NCI-H2171 treated with DMSO at 0.1 percent for 48 hours (cell line): ENCODE data around the gene GRIK1.

ENCODE experiments used
- DNase-seq: peaks from one replicate; lab custom pipeline; 2025; lab: John Stamatoyannopoulos, UW

Gene GRIK1

DNA sequence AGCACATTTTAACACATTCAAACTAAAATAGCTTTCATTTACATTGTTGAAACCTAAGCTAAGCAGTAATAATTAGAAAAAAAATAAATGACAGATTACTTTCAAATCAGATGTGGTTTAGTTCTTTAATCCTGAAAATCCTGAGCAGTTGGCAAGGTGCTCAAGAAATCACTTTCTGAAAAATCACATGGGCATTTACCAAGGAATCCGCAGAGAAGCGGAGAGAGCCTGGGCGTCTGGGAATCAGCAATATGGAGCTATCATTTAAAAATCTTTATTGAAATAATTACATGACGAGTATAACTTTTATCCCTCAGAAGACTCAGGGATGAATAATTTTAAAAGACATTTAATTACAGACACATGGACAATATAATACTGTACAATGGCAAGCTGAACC lies 30.2 kb downstream of the GRIK1 start:
- DNase-seq, result no peak

DNA sequence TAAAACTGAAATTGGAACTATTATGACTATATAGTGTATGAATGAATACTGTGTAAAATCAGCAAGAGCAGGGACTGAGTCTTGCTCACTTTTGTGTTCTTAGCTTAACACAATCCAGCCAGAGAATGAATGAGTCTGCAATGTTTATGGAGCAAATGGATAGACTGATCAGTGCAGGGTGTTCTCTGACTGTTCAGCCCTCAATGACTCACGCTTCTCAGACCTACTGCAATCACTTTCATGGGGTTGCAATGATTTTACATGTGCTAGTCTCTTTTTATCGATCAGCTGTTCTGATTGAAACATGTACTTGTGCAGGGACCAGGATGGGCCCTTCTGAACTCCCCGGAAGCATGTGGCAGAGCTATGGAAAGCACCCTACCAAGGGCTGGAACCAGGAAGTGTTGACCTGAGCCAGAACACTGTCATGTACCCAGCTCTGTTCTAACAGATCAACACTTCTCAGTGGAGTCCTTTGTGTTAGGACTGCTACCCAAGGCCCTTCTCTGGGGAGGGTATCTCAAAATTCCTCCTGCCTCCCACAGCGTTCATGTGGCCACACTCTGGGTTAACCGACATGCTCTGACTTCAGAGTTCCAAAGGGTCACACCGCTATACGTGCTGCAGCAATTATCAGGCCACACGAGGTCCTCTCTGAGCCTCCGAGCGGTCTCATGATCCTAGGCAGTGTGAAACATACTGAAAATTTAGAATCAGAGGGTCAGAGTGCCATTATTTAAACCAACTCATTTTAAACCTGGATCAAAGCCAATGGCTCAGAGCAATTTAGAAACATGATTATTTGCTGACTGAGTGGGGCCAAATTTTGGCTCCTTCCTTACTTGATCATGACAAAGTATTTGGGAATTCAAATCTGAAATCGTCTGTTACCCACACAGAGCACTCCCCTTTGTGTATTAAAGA lies 35.2 kb downstream of the GRIK1 start:
- DNase-seq, result no peak

DNA sequence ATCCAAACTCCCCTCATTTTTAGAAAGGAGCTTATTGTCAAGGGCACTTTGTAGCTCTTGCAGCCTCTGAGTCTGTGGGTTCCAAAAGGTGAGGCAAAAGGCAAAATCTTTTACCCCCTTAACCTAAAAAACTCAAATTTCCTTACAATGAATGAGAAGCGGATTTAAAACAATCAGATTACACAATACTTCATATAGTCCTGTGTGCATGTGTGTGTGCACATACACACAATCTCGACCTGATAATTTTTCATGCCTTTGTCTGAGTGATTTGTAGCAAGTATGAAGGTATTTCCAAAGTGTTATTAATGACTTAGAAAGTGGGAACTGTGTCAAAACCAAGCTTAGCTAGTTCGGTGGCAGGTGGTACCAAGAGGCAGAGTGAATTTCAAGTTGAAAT lies 42.9 kb downstream of the GRIK1 start:
- no peak for DNase-seq

DNA sequence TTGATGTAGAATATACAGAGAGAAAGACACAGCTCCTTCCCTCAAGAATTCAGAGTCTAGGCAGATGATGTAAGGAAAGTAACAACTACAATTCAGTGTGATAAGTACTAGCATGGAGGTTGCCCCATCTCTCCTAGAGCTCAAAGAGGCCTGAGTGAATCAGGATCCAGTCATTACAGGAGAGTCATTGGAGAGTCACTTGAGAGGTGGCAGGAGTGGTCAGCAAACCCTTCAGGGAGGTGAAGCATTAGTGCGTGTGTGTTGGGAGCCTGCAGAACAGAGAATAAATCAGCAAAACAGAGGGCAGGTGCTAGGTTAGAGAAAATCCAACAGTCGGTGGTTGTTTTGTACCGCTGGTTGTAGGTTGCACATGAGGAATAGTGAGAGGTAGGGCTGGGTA lies 46.1 kb downstream of the GRIK1 start:
- no peak for DNase-seq

DNA sequence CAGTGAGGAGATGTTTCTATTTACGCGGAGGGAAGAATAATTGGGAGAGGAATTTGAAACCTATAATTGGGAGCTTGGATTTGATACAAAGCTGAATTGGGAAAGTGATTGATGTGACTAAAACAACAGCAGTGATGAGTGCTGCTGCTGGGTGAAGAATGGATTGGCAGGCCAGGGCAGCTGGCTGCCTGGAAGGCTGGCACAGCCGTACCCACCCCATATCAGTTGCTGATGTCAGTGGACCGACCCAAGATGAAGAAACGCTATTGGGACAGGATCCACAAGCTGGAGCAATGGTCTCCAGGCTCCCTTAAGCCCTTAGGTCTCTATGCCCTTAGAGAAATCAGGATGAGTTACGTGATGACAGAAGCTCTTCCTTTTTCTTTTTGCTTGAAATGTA lies 47.4 kb downstream of the GRIK1 start:
- no peak for DNase-seq

DNA sequence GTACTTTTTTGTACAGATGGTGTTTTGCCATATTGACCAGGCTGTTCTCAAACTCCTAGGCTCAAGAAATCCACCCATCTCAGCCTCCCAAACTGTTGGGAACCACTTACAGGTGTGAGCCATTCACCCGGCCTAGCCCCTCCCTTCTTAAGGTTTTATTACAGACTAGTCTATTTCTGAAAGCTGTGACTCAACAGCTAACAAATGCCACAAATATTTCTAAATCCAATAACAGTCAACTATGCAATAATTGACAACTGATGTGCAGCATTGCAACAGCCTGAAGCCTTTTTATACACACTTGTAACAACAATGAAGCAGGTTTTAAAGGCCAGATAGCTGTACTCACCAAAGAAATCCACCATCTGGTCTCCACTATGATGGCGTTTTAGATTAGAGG lies 51.4 kb downstream of the GRIK1 start:
- no peak for DNase-seq

DNA sequence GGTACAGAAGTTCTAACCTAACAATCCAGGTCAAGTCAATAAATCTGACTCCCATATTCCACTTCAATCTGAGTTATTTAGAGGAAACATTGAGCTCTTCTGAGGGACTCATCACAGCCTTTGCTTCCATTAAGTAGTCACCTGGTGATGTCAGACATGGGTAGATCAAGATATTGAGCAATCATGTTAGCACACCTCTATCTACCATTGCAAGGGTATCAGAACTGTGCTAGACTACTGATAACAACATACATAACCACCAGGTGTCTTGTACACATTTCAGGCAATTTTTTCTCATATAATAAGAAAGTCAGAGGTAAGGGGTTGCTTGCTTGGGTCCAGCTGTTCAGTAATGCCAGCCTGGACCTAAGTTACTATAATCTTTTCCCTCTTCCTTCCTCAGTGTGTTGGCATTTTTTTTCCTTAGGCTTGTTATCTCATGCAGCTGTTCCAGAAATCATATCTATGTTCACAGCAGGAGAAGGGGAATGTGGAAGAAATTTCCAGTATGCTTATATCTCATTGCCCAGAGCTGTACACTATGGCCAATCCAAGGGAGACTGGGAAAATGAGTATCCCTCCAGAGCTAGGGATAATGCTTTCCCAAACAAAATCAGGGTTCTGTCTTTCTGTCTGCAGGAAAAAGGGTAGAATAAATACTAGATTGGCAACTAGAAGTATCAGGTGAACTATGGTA lies 52.3 kb downstream of the GRIK1 start:
- no peak for DNase-seq

DNA sequence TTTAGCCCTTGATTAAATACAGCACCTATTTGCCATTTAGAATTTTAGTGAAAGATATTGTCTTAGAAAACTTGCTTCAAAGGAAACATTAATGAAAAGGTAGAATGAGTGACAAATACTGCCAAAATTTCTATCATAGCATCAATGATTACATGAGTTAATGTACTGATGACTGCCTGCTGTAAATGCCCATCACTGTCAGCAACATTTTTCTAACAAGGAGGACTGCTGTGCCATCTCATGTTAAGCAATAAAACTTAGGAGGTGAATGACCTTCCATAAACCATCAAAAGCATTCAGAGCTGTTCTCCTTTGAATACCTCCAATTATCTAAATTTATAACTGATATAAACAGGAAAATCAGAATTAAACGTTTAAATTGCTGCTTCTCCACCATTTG lies 54.3 kb downstream of the GRIK1 start:
- DNase-seq, result no peak

DNA sequence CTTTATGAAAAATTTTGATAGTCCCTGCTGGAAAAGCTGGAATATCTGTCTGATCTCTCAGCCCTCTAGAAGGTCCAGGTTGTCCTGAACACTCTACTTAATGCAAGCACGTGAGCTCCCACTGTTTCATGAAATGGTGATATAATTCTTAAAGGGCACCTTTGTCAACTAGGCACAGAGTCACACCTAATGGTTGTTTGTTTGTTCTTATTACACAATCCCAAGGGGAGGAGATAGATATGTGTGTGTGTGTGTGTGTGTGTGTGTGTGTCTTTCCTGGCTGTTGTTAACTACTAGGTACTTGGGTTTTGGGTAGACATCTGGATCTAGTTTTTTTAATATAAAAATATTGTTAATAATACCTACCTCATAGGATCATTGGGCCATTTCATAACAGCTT lies 63.9 kb downstream of the GRIK1 start:
- no peak for DNase-seq

DNA sequence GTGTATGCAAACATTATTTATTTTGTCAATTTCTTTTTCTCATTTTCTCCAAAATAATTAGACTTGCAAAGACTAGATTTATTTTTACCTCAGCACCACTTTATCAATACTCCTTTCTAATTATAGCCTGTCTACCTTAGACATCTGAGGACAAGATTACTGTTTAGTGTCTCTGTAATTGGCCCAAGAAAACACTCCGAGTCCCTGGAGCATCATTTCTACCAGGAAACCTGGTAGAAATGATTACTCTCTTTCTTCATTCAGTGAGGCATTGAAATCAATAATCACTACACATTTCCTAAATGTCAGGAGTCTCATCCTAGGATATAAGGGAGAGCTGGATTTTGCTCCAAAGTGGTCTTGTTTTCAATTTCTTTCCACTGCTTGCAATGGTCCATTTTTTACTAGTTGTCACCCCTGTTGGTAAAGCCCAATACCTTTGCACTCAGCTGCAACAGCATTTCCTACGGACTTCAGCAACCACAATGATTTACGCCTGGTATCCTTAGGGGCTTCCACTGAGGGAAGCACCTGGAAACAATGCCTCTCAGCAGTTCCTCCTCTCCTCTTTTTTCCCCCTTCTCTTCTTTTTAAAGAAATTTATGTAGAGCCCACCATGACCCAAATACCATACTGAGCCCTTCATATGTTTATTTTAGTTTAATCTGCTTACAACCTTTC lies 64.6 kb downstream of the GRIK1 start:
- DNase-seq, result no peak

DNA sequence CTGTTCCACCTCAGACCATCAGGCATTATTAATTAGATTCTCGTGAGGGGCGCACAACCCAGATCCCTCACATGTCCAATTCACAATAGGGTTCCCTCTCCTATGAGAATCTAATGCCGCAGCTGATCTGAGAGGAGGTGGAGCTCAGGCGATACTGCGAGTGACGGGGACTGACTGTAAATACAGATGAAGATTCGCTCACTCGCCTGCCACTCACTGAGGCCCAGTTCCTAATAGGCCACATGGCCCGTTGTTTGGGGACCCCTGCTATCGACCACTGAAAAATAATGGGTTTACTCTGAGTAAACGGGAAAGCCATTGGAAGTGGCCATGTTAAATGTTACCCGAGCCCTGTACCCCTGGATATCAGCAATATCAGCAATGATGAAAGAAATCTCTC lies 65.9 kb downstream of the GRIK1 start:
- DNase-seq, result no peak

DNA sequence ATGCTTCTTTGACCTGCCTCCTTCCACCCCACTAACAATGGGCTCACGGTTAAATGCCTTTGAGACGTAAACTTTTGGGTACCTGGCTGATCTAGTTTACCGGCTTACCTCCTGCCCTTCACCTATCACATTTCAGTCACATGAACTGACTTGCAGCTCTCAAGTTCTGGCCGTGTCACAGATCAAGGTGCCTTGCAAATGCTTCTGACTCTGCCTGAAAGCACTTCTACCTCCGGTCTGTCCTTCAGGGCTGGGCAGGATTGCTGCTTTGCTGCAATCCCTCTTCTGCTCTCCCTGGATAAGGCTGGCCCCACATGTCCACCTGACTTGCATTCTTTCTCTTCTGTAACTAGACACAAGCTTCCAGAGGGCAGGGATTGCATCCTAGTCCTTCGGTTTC lies 69.0 kb downstream of the GRIK1 start:
- no peak for DNase-seq

DNA sequence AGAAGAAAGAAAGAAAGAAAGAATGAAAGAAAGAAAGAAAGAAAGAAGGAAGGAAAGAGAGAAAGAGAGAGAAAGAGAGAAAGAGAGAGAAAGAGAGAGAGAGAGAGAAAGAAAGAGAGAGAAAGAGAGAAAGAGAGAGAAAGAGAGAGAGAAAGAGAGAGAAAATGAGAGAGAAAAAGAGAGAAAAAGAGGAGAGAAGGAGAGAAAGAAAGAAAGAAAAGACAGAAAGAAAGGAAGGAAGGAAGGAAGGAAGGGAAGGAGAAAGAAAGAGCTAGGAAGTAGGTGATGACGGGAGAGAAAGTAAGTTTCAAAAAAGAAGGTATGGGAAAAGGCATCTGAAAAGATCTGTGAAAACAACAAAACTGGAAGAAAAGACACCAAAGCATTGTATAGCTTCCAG lies 72.0 kb downstream of the GRIK1 start:
- no peak for DNase-seq

DNA sequence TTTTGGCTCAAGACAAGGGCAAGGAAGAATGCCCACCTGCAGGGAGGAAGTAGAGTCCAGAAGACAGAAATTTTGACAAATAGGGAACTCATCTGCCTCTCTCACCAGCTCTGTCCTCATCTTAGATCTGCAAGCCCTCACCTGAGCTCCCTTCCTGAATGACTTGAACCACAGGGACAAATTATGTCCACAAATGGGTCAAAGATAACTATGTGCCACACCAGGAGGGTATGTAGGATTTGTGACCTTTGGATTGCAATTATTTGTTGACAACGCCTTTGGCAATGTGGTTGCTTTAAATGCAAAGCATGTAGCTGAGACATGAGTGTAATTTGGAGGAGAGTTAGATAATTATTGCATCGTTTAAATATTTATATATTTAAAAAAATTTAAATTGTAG lies 79.5 kb downstream of the GRIK1 start:
- DNase-seq, result no peak

DNA sequence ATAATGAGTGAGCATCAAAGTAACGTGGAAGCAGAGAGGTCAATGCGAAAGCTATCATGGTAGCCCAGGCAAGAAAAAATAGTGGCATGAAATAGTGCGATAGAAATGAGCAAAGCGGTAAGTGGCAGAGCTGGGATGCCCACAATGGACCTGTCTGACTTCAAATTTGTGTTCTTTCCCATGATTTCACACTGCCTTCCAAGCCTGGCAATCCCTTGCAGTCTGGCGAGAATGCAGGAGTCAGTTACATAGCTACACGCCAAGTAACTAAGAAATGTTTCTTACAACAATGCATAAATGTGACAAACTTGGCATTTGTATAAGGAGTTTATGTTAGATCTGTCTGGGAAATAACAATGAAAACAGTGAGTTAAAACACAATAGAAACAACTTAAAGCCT lies 82.6 kb downstream of the GRIK1 start:
- no peak for DNase-seq

DNA sequence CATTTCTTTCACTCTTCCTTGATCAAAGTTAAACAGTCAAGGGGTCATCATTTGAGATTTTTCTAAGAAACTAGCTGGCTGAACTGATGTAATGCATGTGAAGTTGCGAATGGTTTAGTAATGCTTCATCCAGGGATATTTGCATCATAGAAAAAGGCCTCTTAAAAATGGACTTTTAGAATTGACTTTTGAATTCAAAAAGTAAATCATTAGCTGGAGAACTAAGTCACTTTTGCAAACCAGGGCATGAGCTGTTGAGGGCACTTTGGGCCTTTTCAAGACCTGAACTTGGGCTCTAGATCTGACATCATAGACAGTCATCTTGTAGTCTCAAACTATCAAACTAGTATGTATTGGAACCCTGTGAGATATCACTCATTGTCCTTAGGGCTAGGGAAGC lies 85.0 kb downstream of the GRIK1 start:
- no peak for DNase-seq

DNA sequence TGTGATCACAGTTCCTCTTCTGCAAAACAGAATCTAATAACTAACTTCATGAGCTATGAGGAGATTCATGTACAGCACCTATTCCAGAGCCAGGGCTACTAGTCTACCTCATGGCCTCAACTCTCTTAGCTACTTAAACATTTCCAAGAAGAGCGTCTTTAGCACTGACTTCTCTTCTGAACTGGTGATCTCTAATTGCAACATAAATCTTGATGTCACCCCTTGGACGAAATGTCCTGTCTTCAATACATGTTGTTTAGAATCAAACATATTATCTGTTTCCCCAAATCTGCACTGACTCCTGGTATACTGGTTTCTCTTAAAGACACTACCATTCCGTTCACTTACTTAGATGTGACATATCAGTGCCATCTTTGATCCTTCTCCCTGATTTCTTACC lies 88.2 kb downstream of the GRIK1 start:
- DNase-seq, result no peak

DNA sequence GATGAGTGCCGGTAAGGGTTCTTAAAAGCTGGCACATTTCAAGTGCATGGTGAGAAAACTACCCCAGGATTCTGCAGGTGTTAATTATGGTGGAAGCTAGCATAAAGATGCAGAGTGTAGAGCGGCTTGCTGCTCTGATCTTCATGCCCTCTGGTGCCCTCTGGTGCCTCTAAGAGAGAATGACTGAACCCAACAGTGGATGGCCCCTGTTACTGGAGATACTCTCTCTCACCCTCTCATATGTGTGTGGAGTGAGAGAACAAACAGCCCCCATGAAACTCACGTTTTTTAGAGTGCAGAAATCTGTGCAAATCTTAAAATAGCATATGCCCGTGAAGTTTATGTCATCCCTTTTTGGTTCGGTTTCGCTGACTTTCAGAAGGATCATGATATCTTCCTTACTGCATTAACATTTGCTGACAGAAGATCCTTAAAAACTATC lies 90.0 kb downstream of the GRIK1 start:
- DNase-seq, result peak; percentile 61

DNA sequence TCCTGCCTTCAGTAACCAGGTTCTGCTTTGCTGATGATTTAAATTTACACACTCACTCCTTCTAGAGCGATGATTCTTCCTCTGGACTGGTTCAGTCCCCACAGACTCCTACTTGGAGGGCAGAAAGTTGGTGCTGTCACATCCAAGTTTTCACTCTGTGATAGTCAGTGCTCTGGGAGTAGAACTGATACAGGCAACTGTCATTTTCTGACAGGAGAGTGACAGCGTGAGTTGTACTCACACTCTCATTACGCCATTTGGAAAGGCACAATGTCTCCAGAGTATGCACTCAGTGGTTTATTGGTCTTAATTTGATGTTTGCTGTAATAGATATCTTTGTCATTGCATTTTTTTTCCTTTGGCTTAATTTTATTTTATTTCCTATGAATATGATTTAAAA lies 96.0 kb downstream of the GRIK1 start:
- no peak for DNase-seq

DNA sequence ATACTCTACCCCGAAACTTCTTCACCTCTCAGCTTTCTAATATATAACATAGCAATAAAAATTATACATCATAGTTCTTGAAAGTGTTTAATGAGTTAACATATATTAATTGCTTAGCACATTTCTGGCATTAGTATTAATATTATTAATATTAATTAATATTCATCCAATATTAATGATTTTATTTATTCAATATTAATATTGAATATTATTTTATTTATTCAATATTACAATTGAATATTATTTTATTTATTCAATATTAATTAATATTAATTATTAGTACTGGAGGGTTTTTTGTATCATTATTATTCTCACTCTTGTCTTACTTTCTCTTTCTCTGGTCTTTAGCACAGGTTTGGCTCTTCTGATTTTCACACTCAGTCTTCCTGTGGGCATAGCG lies 105.2 kb downstream of the GRIK1 start:
- DNase-seq, result no peak

DNA sequence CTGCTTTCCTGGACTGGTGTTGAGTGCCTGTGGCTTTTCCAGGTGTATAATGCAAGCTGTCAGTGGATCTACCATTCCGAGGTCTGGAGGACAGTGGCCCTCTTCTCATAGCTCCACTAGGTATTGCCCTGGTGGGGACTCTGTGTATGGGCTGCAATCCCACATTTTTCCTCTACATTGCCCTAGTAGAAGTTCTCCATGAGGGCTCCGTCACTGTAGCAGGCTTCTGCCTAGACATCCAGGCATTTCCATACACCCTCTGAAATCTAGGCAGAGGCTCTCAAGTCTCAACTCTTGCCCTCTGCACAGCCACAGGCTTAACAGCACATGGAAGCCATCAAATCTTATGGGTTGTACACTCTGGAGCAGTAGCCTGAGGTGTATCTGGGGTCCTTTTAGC lies 107.6 kb downstream of the GRIK1 start:
- DNase-seq, result no peak

DNA sequence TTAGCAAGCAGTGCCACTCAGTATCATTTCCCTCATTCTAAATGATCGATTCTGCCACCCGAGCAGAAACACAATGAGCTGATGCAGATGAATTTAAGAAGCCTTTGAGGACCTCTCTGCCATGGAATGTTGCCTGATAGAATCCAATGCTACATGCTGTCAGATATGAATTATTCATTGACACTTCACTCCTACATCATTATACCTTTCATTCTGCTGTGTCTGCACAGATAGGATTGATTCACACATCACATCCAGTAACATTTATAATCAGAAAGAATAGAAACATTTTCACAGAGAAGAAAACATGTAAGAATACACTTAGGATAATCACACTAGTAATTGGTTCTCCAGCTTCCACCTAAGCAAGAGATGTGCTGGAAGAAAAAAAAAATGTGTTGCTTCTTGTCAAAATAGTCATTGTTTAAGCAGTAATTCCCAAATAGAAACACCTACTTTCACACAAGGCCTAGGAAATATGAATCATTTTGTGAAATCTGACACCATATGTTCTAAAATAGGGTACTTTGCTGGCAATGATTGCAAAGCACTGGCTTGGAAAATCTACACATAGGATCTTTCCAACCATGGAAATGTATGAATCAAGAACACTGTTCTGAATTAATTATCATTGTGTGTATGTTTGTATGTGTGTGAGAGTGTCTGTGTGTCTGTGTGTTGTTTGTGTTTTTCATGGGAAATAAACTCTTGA lies 110.1 kb downstream of the GRIK1 start:
- DNase-seq, result no peak
